ENCODE measurements around the gene SLC16A5.
A peak's percentile ranks its signal among the peaks of the same experiment; 100 is the strongest.

DNA sequence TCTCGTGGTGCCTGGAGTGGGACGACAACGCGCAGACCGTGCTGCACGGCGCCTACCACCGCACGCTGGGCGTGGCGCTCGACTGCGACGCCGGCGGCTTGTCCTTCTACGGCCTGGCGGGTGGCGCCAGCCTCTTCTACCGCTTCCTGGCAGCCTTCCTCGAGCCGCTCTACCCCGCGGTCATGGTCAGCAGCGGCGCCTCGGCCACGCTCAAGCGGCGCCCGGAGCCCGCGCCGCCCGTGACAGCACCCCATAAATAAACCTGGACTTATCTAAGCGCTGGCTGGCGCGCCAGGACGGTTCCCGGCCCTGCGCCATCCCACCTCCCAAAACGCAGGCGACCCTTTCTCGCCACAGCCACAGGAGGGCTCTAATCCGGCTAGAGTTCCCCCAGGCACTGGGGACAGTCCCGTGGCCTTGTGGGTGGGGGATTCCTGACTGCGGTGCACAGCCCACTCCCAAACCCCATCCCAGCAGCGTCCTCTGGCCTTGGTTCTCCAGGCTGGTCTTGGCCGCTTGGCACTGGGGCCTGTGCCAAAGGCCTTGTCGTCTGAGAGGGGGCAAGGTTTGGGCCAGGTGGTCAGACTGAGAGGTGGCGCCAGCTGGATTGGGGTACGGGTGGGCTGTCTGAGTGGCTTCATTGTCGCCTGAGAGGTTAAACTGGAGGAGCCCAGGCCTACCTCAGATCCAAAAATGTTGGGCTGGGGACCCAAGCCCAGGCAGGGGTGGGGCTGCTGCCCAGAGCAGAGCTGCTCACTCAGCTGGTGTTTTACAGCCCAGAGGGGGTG, 10.1 kb upstream of the SLC16A5 start:
- TF ChIP-seq EGR1 (IDR thresholded peaks at IDR 0.05; ENCODE audit: borderline replicate concordance in 1 of 2, low read depth in 2 of 2, low read length in 2 of 2) (peak in 1 of 2 experiments; percentile 83; a peak in 2 of 3 replicates), FOS (IDR thresholded peaks at IDR 0.05; ENCODE audit: borderline replicate concordance, extremely low read depth, insufficient read length) (no peak), NFYB (IDR thresholded peaks at IDR 0.05; ENCODE audit: insufficient read depth, low read depth, low read length) (no peak), YY1 (IDR thresholded peaks at IDR 0.05; ENCODE audit: low read depth, low read length) (no peak), BMI1 (IDR thresholded peaks at IDR 0.05; ENCODE audit: borderline replicate concordance) (no peak), CBX3 (IDR thresholded peaks at IDR 0.05; ENCODE audit: borderline replicate concordance, low read depth) (no peak), ZNF384 (IDR thresholded peaks at IDR 0.05; ENCODE audit: borderline replicate concordance, low read depth, low read length) (no peak), ZZZ3 (IDR thresholded peaks at IDR 0.05; ENCODE audit: control insufficient read depth, insufficient read length, low read depth) (no peak), HDAC2 (IDR thresholded peaks at IDR 0.05) (no peak), SREBF1 (IDR thresholded peaks at IDR 0.05; ENCODE audit: low read length) (no peak), NR2F1 (conservative IDR thresholded peaks at IDR 0.05) (0 out of 2 replicates have a peak, but pooled peaks have one; percentile 9)
- TF ChIP-seq, protein P1, sequence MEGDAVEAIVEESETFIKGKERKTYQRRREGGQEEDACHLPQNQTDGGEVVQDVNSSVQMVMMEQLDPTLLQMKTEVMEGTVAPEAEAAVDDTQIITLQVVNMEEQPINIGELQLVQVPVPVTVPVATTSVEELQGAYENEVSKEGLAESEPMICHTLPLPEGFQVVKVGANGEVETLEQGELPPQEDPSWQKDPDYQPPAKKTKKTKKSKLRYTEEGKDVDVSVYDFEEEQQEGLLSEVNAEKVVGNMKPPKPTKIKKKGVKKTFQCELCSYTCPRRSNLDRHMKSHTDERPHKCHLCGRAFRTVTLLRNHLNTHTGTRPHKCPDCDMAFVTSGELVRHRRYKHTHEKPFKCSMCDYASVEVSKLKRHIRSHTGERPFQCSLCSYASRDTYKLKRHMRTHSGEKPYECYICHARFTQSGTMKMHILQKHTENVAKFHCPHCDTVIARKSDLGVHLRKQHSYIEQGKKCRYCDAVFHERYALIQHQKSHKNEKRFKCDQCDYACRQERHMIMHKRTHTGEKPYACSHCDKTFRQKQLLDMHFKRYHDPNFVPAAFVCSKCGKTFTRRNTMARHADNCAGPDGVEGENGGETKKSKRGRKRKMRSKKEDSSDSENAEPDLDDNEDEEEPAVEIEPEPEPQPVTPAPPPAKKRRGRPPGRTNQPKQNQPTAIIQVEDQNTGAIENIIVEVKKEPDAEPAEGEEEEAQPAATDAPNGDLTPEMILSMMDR (IDR thresholded peaks at IDR 0.05 in 2 of 3, conservative IDR thresholded peaks at IDR 0.05 in 1 of 3; ENCODE audit: control insufficient read depth in 2 of 3, extremely low read depth in 1 of 3, insufficient read depth in 1 of 3, low read depth in 3 of 3, low read length in 3 of 3) = peak; percentile 41 to 44 (median 42); a peak in 5 of 6 replicates
- TF ChIP-seq, protein P2, sequence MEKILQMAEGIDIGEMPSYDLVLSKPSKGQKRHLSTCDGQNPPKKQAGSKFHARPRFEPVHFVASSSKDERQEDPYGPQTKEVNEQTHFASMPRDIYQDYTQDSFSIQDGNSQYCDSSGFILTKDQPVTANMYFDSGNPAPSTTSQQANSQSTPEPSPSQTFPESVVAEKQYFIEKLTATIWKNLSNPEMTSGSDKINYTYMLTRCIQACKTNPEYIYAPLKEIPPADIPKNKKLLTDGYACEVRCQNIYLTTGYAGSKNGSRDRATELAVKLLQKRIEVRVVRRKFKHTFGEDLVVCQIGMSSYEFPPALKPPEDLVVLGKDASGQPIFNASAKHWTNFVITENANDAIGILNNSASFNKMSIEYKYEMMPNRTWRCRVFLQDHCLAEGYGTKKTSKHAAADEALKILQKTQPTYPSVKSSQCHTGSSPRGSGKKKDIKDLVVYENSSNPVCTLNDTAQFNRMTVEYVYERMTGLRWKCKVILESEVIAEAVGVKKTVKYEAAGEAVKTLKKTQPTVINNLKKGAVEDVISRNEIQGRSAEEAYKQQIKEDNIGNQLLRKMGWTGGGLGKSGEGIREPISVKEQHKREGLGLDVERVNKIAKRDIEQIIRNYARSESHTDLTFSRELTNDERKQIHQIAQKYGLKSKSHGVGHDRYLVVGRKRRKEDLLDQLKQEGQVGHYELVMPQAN (conservative IDR thresholded peaks at IDR 0.05) = no peak
- TF ChIP-seq, protein P3, sequence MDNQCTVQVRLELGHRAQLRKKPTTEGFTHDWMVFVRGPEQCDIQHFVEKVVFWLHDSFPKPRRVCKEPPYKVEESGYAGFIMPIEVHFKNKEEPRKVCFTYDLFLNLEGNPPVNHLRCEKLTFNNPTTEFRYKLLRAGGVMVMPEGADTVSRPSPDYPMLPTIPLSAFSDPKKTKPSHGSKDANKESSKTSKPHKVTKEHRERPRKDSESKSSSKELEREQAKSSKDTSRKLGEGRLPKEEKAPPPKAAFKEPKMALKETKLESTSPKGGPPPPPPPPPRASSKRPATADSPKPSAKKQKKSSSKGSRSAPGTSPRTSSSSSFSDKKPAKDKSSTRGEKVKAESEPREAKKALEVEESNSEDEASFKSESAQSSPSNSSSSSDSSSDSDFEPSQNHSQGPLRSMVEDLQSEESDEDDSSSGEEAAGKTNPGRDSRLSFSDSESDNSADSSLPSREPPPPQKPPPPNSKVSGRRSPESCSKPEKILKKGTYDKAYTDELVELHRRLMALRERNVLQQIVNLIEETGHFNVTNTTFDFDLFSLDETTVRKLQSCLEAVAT (IDR thresholded peaks at IDR 0.05) = no peak
